PFSK-1 (cell line): Measurements from ENCODE around the gene THBS1.

ENCODE experiments used
- POLR2AphosphoS5 ChIP-seq: IDR thresholded peaks from 2 replicates; pipeline ENCODE4 v1.6.1; 2012; ENCODE audit warnings: low read depth, mild to moderate bottlenecking, control low read depth, low read length, moderate library complexity
- REST ChIP-seq, 2 experiments: IDR thresholded peaks; 2 replicates each; pipeline versions ENCODE4 v1.6.1 to v1.8.0; 2011 to 2012; ENCODE audit warnings: low read depth in 2 of 2, low read length in 2 of 2, control low read depth in 1 of 2, inconsistent platforms in 1 of 2, mild to moderate bottlenecking in 1 of 2, moderate library complexity in 1 of 2; ENCODE audit not compliant: insufficient read depth in 1 of 2
- SIN3A ChIP-seq: IDR thresholded peaks from 2 replicates; pipeline ENCODE4 v1.6.1; 2012; ENCODE audit warnings: mild to moderate bottlenecking, low read length, moderate library complexity, borderline replicate concordance; ENCODE audit not compliant: insufficient read depth

GRCh38 chr15:39558421-39558820 is 22.5 kb upstream of the THBS1 start:
- no peak for TF ChIP-seq REST (IDR thresholded peaks at IDR 0.05; ENCODE audit: insufficient read depth in 1 of 2, low read depth in 2 of 2, low read length in 2 of 2)
- no peak for TF ChIP-seq POLR2AphosphoS5
- no peak for TF ChIP-seq SIN3A
